NCI-H82 treated with DMSO at 0.1 percent for 48 hours (cell line): ENCODE data around the gene FGF19.

ENCODE experiments used
- DNase-seq: peaks from one replicate; lab custom pipeline; 2025; ENCODE audit not compliant: unreplicated experiment; lab: John Stamatoyannopoulos, UW

FGF19 gene, protein sequence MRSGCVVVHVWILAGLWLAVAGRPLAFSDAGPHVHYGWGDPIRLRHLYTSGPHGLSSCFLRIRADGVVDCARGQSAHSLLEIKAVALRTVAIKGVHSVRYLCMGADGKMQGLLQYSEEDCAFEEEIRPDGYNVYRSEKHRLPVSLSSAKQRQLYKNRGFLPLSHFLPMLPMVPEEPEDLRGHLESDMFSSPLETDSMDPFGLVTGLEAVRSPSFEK

GRCh38 chr11:69703768-69704507 is at the start of gene FGF19:
FGF19 (minus strand) TSS chr11:69704022; CDS start chr11:69703876, 146 bp downstream.
- no peak for DNase-seq

- DNase-seq, result no peak
Measured at GRCh38 chr11:69752890-69753289, 49.1 kb upstream of the FGF19 start.

GRCh38 chr11:69750875-69751597 is 47.2 kb upstream of the FGF19 start:
- DNase-seq, result no peak

DNA sequence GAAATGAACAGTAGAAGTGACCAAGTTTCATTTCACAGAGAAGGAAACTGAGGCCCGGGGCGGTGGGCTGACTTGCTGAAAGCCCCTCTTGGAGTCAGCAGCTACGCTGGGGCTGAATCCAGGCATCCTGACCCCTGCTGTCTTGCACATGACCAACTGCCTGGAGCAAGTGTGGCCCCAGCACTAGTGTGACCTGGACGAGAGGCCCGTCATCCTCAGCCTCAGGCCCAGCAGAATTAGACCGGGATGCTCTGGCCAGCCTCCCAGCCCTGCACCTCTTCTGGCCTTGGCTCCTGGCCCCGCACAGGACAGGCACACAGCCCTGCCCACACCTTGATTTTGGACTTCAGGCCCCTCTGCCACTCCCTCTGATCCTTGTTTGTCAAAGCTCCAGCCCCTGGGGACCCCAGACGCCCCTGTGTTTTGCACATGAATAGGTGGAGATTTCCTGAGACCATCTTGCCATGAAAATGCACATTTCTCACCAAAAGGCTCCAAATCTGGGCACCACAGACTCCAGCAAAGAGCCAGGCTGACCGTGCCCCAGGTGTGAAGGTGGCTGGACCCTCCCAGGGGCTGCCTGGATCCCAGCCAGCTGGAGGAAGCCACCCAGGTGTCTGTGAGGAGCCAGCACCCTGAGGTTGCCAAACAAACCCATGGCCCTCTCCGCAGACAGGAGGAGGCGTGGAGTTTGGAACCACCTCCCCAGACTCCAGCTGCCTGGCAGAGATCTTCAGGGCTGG is 46.5 kb upstream of the FGF19 start:
- no peak for DNase-seq

- no peak for DNase-seq
Measured at GRCh38 chr11:69748637-69749036, 44.8 kb upstream of the FGF19 start.

DNA sequence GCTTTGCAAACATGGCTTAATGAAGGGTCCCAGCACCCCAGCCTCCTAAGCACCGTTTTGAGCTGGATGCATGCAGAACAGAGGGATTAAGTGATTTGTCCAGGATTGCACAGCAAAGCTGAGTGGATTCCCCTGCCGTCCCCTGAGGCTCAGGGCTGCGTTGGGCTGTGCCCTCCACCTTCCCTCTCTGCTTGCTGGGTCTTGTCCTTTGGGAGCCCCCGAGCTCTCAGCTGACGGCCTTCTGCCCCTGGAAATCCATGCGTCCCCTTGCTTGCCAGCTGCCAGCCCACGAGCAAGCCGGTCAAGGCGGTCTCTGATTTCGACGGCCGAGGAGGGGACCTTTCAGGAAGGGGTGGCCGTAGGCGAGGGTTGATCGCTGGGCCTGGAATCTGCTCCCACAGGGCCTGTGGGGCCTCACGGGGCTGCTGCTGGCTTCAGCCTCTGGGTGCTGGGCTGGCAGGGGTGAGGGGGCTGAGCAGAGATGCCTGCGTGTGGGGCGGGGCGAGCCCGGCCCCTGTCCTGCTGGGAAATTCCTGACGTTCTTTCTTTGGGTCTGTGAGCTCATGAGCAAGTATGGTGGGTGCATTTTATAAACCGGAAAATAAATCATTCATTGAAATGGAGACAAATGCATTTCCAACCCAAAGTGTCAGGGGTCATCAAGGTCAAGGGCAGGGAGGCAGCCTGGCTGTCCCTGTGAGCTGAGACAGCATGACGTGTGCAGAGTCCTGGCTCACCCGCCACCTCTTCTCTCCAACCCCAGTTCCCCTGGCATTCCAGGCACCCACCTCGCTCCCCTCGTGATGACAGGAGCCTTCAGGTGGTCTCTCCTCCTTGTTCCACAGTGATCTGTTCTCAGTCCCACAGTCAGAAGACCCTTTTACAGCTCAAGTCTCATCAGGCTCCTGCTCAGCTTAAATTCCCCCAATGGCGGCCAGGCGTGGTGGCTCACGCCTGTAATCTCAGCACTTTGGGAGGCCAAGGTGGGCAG is 43.2 kb upstream of the FGF19 start:
- DNase-seq, result no peak

DNA sequence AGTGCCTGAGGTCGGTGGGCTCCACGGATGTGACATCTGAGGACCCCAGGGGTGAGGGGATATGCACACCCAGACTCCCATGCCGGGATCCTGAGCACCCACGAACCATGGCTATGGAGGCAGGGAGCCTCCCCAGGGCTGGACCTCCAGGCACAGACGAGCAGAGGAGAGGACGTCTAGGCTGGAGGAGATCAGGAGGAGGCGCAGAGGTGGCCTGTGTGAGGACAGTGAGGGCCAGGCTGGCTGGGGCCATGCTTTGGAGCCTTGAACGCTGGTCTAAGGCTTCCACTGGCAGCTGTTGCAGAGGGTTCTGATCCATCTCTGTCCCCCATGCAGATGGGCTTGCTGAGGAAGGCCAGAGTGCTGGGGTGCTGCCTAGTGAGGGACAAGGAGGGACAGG is 42.3 kb upstream of the FGF19 start:
- no peak for DNase-seq

- DNase-seq, result no peak
Measured at GRCh38 chr11:69745201-69745600, 41.4 kb upstream of the FGF19 start.

- DNase-seq, result no peak
Measured at GRCh38 chr11:69744435-69744834, 40.6 kb upstream of the FGF19 start.

- no peak for DNase-seq
Measured at GRCh38 chr11:69734841-69735240, 31.0 kb upstream of the FGF19 start.

- DNase-seq, result no peak
Measured at GRCh38 chr11:69734367-69734766, 30.5 kb upstream of the FGF19 start.

DNA sequence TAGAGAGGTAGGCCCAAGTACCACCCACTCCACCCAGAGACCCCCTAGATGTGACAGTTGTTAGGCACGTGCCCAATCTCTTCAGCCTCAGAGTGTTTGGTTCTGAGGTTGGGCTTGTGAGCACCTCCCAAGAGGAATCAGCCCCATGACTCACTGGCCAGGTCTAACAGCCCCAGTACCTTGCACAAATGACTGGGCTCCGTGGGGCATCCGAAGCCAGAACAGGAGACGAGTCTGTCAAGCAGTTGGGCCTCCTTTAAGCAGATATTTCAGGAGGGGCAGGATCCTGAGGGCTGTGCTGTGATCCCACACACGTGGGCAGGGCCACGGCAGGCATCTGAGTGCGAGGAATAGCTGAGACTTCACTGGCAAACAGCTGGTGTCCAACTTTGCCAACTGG is 29.1 kb upstream of the FGF19 start:
- DNase-seq, result no peak

DNA sequence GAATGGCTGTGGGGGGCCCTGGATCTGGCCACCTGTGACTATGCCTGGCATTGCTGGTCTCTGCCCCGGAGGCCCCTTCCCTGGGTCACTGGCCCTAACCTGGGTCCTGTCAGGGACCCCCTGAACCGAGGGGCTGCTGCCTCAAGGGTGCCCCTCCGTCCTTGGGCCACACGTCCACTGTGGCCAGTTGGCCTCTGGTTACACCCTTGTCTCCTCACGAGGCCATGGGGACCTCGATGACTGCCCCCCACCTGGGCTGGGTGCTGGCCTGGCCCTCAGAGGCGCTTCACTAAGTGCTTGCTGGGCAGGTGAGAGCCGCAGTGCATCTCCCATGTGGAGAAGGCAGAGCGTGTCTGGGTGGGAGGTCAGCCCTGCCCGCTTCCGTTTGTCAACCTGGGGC is 27.3 kb upstream of the FGF19 start:
- DNase-seq, result no peak

DNA sequence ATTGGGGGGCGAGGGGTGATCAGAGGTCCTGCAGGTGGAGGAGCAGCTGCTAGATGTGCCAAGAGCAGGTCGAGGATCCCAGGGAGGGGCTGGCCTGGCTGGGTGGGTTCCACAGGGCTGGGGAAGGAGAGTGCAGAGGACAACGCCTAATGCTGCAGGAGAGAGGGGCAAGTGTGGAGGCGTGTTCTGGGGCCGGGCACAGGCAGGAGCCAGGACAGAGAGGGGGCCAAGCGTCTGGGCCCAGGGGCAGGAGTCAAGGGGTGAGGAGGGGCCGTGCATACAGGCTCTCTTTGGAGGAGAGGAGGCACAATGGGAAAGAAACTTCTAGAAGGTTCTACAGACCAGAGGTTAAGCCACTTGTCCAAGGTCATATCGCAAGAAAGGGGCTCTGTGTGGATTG is 26.7 kb upstream of the FGF19 start:
- no peak for DNase-seq

GRCh38 chr11:69729252-69729651 is 25.4 kb upstream of the FGF19 start:
- no peak for DNase-seq

DNA sequence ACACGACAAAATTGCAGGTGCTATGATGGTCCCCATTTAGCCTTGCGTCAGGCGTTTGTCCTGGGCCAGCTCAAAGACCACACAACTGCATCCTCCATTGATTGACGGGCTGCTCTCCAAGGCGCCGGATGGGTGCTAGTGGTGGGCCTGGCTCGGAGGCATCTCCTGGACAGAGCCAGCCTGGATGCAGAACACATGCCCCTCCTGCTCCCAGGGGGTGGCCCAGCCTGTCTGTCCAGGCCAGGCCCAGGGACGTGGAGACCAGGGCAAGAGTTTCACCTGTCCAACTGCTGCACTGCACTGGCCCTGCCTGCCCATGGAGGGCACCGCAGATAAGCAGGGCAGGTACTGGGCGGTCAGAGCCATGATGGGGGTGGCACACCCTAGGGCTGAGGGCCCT is 23.4 kb upstream of the FGF19 start:
- no peak for DNase-seq

DNA sequence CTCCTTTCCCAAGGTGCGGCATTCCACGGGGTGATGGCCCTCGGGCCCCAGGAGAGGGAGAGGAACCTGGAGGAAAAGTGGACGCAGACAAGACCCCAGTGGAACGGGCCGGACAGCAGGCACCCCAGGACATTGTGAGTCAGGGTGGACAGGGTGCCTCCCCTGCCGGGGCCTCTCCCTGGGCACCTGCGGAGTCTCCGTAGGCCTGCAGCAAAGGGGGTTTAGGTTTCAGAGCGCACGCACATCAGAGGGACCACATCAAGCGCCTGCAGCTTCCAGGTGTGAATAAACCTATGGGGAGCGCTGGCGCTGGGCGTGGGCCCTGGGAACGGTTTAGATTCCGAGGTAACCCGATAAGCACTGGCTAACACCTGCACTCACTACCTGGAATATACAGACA is 22.7 kb upstream of the FGF19 start:
- DNase-seq, result no peak

GRCh38 chr11:69726019-69726418 is 22.2 kb upstream of the FGF19 start:
- DNase-seq, result no peak

- no peak for DNase-seq
Measured at GRCh38 chr11:69721745-69722144, 17.9 kb upstream of the FGF19 start.

DNA sequence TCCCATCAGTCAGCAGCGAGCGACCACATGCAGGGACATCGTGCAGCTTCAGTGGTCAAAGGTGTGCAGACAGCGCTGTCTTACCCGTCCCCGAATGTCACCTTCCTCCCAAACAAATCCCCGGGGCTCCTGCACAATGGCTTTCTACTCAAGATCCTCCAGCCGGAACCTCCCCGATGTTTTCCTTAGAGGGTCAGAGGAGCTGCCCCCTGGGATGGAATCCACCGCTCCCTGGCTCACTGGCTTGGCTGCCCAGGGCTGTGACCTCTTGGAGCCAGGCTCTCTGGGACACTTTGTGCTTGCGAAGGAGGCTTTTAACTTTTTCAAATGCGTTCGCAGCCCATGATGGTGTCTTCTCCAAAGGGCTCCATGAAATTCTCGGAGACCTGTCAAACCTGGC is 17.3 kb upstream of the FGF19 start:
- no peak for DNase-seq
